B cell (primary cell): ENCODE measurements around the gene GOLGB1. TPM values are rescaled to one million over a fixed set of nuclear protein-coding genes. Genes with fewer than 3 reads are reported as not detected.
"Not testable (repeated sequence)": the region's sequence is repeated elsewhere in the genome, so short reads cannot be mapped to it uniquely, and the experiment has no call there.

Source experiments
- ATAC-seq: fragments of 200-7000 bp; cut with Tn5 transposase; one replicate; pipeline ENCODE4 v1.10.0; 2021; ENCODE audit warnings: low read depth, mild to moderate bottlenecking, moderate number of reproducible peaks, moderate library complexity
- CTCF ChIA-PET: fragments of 350-600 bp; sonication (Branson Sonifier 250); formaldehyde crosslinking; loops from one replicate; lab custom pipeline; 2021; ENCODE audit warnings: antibody characterized with exemption, inconsistent platforms; lab: Charles Lee
- POLR2A ChIA-PET: fragments of 350-600 bp; sonication (Branson Sonifier 250); formaldehyde crosslinking; loops from one replicate; lab custom pipeline; 2021; ENCODE audit warnings: antibody characterized with exemption; lab: Charles Lee
- DNase-seq: peaks from one replicate; pipeline ENCODE4 v3.0.0; 2013
- H2AFZ ChIP-seq: 2 replicates; pipeline ENCODE4 v1.6.1; 2012; ENCODE audit warnings: mild to moderate bottlenecking, low read depth, low read length; ENCODE audit not compliant: insufficient read depth, poor library complexity, severe bottlenecking
- H3K27ac ChIP-seq, 2 donors: 1 replicate in 1 of 2; 2 replicates in 1 of 2; pipeline ENCODE4 v1.5.1; 2012 to 2013; ENCODE audit warnings: low read length in 2 of 2, mild to moderate bottlenecking in 2 of 2, moderate library complexity in 1 of 2
- H3K27me3 ChIP-seq, 4 experiments: fragments of 200-600 bp in 1 of 4; sonication (generic) in 1 of 4; replicated peaks in 1 of 4; 1 replicate in 2 of 4; 2 replicates in 2 of 4; pipeline versions ENCODE4 v1.6.1 to v1.7.0; 2013 to 2016; ENCODE audit warnings: low read length in 3 of 4, mild to moderate bottlenecking in 2 of 4, mixed read lengths in 1 of 4, moderate library complexity in 1 of 4; ENCODE audit not compliant: insufficient read depth in 4 of 4, control insufficient read depth in 3 of 4; ENCODE audit errors: control extremely low read depth in 1 of 4
- H3K36me3 ChIP-seq, 2 experiments: replicated peaks in 1 of 2; 1 replicate in 1 of 2; 2 replicates in 1 of 2; pipeline versions ENCODE4 v1.6.1 to v1.7.1; 2013; ENCODE audit warnings: low read length in 1 of 2; ENCODE audit not compliant: insufficient read depth in 2 of 2, control insufficient read depth in 1 of 2; ENCODE audit errors: control extremely low read depth in 1 of 2, extremely low read depth in 1 of 2
- H3K4me1 ChIP-seq, 2 donors: fragments of 200-600 bp in 1 of 2; sonication (generic) in 1 of 2; 1 replicate in 1 of 2; 2 replicates in 1 of 2; pipeline versions ENCODE4 v1.5.1 to v1.6.1; 2013 to 2017; ENCODE audit warnings: low read length in 2 of 2; ENCODE audit not compliant: control insufficient read depth in 2 of 2, insufficient read depth in 2 of 2
- H3K4me2 ChIP-seq: replicated peaks from 2 replicates; pipeline ENCODE3; 2012; ENCODE audit warnings: mild to moderate bottlenecking, low read depth, low read length; ENCODE audit not compliant: poor library complexity, severe bottlenecking
- H3K4me3 ChIP-seq, 5 experiments: fragments of 200-600 bp in 1 of 5; sonication (generic) in 1 of 5; 1 replicate in 3 of 5; 2 replicates in 2 of 5; pipeline versions ENCODE4 v1.5.1 to v1.7.0; 2011 to 2016; ENCODE audit warnings: low read length in 4 of 5, mild to moderate bottlenecking in 4 of 5, low read depth in 2 of 5, control low read depth in 1 of 5, moderate library complexity in 1 of 5; ENCODE audit not compliant: insufficient read depth in 1 of 5; ENCODE audit errors: control extremely low read depth in 1 of 5, extremely low read depth in 1 of 5
- H3K79me2 ChIP-seq: fragments of 200-600 bp; sonication (generic); one replicate; pipeline ENCODE4 v1.6.0; 2016; ENCODE audit warnings: low read length; ENCODE audit not compliant: control insufficient read depth, insufficient read depth
- H3K9ac ChIP-seq: fragments of 200-600 bp; sonication (generic); 2 replicates; pipeline ENCODE4 v1.6.1; 2017; ENCODE audit warnings: mild to moderate bottlenecking, low read length, moderate library complexity
- H3K9me3 ChIP-seq, 3 donors: one replicate each; pipeline versions ENCODE4 v1.6.1 to v1.7.1; 2013; ENCODE audit warnings: low read length in 2 of 3; ENCODE audit not compliant: control insufficient read depth in 2 of 3, insufficient read depth in 1 of 3; ENCODE audit errors: control extremely low read depth in 1 of 3
- H4K20me1 ChIP-seq: 2 replicates; pipeline ENCODE4 v1.6.0; 2012; ENCODE audit warnings: mild to moderate bottlenecking, low read length; ENCODE audit not compliant: insufficient read depth, control insufficient read depth, poor library complexity, severe bottlenecking
- H3K27ac Mint-ChIP-seq: one replicate; pipeline ENCODE4 v1.8.0; 2021; ENCODE audit warnings: mixed read lengths
- H3K27me3 Mint-ChIP-seq: one replicate; pipeline ENCODE4 v1.8.0; 2021; ENCODE audit warnings: mixed read lengths
- H3K4me1 Mint-ChIP-seq: one replicate; pipeline ENCODE4 v1.8.0; 2021; ENCODE audit warnings: mixed read lengths
- H3K4me3 Mint-ChIP-seq: one replicate; pipeline ENCODE4 v1.8.0; 2021; ENCODE audit warnings: mixed read lengths
- H3K9me3 Mint-ChIP-seq: one replicate; pipeline ENCODE4 v1.8.0; 2022; ENCODE audit warnings: mixed read lengths; ENCODE audit not compliant: insufficient read depth
- EZH2 ChIP-seq: IDR thresholded peaks from 2 replicates; pipeline ENCODE4 v1.6.1; 2012; ENCODE audit warnings: borderline replicate concordance, low read depth, mild to moderate bottlenecking, moderate library complexity, low read length; ENCODE audit not compliant: insufficient read depth, poor library complexity, severe bottlenecking
- WGBS: methylation state at CpG from one replicate; pipeline ENCODE4 v1.1.5; 2013; ENCODE audit warnings: missing lambda C conversion rate; ENCODE audit not compliant: insufficient coverage; 5-methylcytosine and 5-hydroxymethylcytosine counted together
- intact Hi-C: fragments of 100-400 bp; cut with micrococcal nuclease; formaldehyde crosslinking; loops from one replicate; pipeline ENCODE4 v1.10.0; 2022
- polyA plus RNA-seq: library from polyadenylated mRNA; depleted of rRNA; stranded (reverse); fragments of >200 nt; gene quantifications from 2 replicates; pipeline ENCODE4 v1.2.3, GENCODE V29; 2012
- total RNA-seq, 2 donors: library from RNA; stranded (reverse); fragments of 120-200 nt in 1 of 2; gene quantifications; 1 replicate in 1 of 2; 2 replicates in 1 of 2; pipeline versions ENCODE4 v1.2.3 to v1.2.4, GENCODE V29; 2013 to 2022
- TF ChIP-seq, protein P1 (sequence below): fragments of 200-600 bp; IDR thresholded peaks from one replicate; pipeline ENCODE4 v1.8.0; 2022; ENCODE audit warnings: antibody characterized with exemption, mild to moderate bottlenecking

Gene GOLGB1
- total and polyA plus RNA-seq, 2 donors (not counting 1 experiment from before 2014, with no cell fraction given): 6.2 to 58.7 TPM

DNA sequence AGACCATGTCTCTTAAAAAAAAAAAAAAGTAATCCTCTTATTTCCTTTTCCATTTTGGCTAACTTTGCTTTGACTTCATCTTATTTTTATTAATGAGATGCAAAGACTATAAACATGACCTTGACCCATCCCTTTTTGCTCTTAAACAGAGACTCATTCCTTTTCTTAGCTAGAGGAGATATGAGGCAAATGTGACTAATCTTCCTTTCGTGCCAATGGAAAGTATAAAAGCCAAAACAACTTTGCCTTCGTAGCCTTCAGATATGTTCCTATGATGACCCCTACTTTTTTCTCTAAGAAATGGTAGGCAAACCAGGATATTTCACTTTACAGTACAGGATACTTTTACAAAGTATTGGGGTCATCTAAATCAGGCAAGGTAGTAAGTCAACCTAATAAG, 36.9 kb upstream of the GOLGB1 start:
- POLR2A ChIA-PET: interaction anchor here (0.7 kb wide), 1 partner anchor 16 kb away, joined by 3 read pairs; no protein-coding TSS in a partner anchor
- peaks cover 26% of the 10 kb centered on the region for H3K79me2 ChIP-seq
- no peaks in the 10 kb centered on the region for H3K27me3 ChIP-seq
- no peak overlapping the region for H2AFZ ChIP-seq
- no peak overlapping the region for H3K4me2 ChIP-seq
- peaks cover 16% of the 10 kb centered on the region for H3K4me1 Mint-ChIP-seq
- no peaks in the 10 kb centered on the region for H3K27me3 Mint-ChIP-seq
- intact Hi-C loops: no loop called here
- TF ChIP-seq EZH2: no peak
- TF ChIP-seq, protein P1, sequence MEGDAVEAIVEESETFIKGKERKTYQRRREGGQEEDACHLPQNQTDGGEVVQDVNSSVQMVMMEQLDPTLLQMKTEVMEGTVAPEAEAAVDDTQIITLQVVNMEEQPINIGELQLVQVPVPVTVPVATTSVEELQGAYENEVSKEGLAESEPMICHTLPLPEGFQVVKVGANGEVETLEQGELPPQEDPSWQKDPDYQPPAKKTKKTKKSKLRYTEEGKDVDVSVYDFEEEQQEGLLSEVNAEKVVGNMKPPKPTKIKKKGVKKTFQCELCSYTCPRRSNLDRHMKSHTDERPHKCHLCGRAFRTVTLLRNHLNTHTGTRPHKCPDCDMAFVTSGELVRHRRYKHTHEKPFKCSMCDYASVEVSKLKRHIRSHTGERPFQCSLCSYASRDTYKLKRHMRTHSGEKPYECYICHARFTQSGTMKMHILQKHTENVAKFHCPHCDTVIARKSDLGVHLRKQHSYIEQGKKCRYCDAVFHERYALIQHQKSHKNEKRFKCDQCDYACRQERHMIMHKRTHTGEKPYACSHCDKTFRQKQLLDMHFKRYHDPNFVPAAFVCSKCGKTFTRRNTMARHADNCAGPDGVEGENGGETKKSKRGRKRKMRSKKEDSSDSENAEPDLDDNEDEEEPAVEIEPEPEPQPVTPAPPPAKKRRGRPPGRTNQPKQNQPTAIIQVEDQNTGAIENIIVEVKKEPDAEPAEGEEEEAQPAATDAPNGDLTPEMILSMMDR: no peak
- no peaks in the 10 kb centered on the region for H3K4me1 ChIP-seq
- DNase-seq (no peak), ATAC-seq (no peak)
- H3K27ac Mint-ChIP-seq: no peak overlapping the region
- no peaks in the 10 kb centered on the region for H3K9me3 Mint-ChIP-seq
- no peaks in the 10 kb centered on the region for H4K20me1 ChIP-seq
- H3K4me3 ChIP-seq: no peak overlapping the region
- CTCF ChIA-PET: no interaction called here
- peak overlapping the region in 1 of 2 donors; percentile 25 for H3K27ac ChIP-seq
- no CpG with 5 or more reads among the region's 2 CpGs for WGBS
- H3K9me3 ChIP-seq: no peaks in the 10 kb centered on the region
- H3K9ac ChIP-seq: no peak overlapping the region
- peaks cover 5 to 56% of the 10 kb centered on the region in 2 experiments for H3K36me3 ChIP-seq
- H3K4me3 Mint-ChIP-seq: no peak overlapping the region

DNA sequence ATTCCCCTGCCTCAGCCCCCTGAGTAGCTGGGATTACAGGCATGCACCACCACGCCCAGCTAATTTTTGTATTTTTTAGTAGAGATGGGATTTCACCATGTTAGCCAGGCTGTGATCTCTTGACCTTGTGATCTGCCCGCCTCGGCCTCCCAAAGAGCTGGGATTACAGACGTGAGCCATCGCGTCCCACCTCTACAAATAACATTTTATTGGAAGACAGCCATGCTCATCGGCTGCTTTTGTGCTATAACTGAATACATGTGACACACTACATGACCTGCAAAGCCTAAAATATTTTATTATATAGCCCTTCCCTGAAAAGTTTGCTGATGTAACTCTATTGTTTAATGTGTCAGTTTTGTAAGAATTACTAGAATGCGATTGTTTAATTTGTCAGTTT, 33.2 kb upstream of the GOLGB1 start:
- H3K4me3 Mint-ChIP-seq, H4K20me1 ChIP-seq, H3K27ac ChIP-seq, H3K4me1 Mint-ChIP-seq, H3K4me1 ChIP-seq, intact Hi-C loops, POLR2A ChIA-PET, H3K4me3 ChIP-seq, ATAC-seq, H2AFZ ChIP-seq, DNase-seq, H3K27me3 Mint-ChIP-seq, H3K27me3 ChIP-seq, H3K9me3 Mint-ChIP-seq, H3K4me2 ChIP-seq, H3K27ac Mint-ChIP-seq, H3K9ac ChIP-seq, H3K9me3 ChIP-seq: not testable (repeated sequence)
- 100% methylated on average over 5 of the region's 8 CpGs for WGBS
- Histone ChIP-seq H3K79me2 (peaks cover 11% of the 10 kb centered on the region), H3K36me3 (peaks cover 13 to 68% of the 10 kb centered on the region in 2 experiments)
- CTCF ChIA-PET: interaction anchor here (1.2 kb wide), 1 partner anchor 10 kb away, joined by 3 read pairs; no protein-coding TSS in a partner anchor
